Endothelial cell of hepatic sinusoid (primary cell): Measurements from ENCODE around the gene TLCD1.
"Not testable (repeated sequence)": the region's sequence is repeated elsewhere in the genome, so short reads cannot be mapped to it uniquely, and the experiment has no call there.

ENCODE experiments used
- in situ Hi-C: cut with HindIII; loops from 2 replicates; pipeline ENCODE4 v1.10.0; 2017; ENCODE audit warnings: low sequenced_read_pairs

TLCD1 gene

DNA sequence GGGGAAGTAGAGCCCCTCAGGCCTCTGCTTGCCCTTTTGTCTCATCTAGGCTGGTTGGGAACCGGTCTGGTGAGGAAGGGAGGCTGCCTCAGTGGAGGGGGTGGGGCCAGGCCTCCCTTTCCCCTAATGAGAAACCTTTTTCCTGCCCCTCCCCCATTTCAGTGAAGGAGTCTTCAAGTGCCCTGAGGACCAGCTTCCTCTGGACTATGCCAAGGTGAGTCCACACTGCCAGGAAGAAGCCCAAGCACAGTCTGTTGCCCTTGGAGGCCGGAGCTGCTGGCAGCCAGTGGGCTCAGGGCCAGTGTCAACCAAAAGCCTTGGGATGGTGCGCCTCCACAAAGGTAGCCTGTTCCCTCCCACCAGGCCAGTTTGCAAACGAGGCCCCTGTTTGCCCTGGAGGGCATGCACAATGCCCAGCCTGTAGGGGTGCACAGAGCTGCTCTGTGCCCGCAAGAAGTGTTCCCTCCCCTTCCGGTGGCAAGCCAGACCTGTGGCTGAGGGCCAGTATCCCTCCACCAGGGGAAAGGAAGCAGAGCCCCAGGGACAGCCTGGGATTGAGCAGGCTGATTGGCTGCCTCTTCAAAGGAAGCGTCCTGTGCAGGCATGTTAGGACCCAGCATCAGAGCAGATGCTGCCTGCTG, 21.1 kb upstream of the TLCD1 start:
- in situ Hi-C loops, result no loop called here

- in situ Hi-C loops, result no loop called here
These were observed 20.6 kb upstream of the TLCD1 start for GRCh38 chr17:28746611-28747050.

- in situ Hi-C loops, result no loop called here
These were observed 19.9 kb upstream of the TLCD1 start for GRCh38 chr17:28745786-28746411.

DNA sequence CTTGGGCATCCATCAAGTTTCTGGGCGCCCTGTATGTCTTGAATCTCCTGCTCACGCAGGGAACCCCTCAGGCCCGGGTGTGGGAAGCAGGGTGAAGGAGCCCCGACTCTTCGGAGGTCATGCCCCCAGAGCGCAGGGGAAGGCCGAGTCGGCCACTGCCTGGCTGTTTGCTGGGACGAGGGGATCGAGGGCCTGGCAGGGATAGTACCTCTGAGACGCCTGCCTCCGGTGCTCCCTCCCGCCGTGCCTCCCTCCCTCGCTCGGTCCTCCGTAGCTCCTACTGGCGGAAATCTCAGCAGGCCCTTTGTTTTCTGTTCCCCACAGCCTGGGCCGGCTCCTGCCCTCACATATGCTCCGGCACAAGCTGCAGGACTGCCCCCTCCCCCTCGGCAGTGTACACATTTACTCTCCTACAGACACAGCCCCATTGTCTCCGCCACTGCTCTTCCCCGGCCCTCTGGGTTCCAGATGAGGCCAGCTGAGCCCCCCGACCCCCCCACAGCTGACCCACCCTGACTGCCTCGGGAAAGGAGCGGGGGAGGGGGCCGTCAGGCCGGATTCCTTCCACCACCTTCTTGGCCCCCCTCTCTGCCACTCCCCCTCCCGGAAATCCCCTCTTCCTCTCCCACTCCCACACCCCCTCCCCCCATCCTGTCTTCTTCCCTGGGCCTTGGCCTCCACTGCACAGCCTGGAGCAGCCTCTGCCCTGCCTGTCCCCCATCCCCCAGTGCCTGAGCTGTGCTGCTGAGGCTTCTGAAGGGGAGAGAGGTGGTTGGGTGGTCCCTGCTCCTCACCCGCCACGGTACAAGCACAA, 19.1 kb upstream of the TLCD1 start:
- in situ Hi-C loops, result no loop called here

DNA sequence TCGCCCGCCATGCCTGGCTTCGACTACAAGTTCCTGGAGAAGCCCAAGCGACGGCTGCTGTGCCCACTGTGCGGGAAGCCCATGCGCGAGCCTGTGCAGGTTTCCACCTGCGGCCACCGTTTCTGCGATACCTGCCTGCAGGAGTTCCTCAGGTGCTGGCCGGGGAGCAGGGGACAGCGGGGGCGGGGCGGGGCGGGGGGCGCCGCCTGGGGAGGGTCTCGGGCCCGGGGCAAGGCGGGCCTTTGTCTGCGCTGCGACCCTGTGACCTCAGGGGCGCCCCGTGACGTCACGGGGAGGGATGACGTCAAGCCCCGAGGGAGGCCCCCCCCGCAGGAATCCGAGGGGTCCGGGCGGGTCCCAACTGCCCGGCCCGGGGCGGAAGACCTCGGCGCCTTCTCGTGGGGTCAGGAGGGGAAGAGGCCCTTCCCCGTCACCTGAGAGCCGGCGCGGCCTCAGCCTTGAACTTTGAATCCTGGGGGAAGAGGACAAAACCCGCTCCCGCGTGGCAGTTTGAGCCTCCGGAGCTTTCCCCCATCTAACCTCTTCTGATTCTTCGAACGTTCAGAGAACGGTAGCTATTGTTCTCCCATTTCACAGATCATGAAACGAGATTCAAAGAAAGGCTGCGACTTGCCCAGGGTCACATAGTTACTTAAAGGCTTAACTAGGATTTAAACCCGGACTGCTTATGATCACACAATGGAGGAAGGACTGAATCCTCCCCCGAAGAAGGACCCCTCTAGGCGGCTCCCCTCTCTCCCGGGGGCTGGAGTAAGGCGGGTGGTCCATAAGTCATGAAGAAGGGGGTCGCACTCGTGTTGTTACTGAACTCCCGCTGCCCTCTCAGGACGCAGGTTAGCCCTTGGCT, 18.3 kb upstream of the TLCD1 start:
- in situ Hi-C loops, result no loop called here

GRCh38 chr17:28743243-28744103, 17.4 kb upstream of the TLCD1 start, which contains the start of gene TRAF4:
Gene TRAF4, plus strand, starts transcription at chr17:28744011. Its CDS starts 102 bp downstream, at chr17:28744113.
- in situ Hi-C loops, result no loop called here

DNA sequence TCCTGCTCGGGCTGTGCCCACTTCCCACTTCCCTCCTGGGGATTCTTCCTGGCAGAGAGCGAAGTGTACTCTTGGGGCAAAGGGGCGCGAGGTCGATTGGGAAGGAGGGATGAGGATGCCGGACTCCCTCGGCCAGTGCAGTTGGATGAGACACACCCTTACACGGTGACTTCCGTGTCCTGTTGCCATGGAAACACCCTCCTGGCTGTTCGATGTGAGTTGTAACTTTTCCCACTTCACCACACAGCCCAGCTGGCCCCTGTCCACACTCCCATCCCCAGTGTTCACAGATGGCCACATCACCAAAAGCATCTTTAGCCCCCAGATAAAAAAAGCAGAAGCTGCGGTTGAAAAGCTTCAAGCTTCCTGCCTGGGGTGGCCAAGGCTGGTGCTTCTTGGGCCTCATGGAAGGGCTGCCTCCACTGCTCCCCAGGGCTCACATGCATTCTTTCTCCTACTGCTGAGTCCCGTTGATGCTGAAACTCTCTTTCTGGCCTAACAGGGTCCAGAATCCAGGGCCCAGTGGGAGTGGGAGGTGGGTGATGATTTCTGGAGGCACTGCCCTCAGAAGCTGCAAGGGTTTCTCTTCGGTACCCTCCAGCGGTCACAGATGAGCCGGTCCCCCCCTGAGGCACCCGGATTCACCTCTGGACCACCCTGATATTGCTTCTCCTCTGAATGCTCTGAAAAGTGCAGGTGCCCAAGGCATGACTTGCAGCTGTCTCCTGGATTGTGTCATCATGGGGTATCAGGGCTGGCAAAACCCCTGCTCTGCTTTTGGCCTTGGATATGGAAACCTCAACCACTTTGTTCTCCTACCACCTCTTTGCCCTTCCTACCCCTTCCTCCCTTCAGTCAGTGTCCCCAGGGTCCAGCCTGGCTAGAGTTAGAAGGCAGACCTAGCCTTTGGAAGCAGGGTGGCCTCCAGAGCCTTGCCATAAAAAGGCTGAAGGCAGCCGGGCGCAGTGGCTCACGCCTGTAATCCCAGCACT, 15.6 kb upstream of the TLCD1 start:
- in situ Hi-C loops, result no loop called here

GRCh38 chr17:28740406-28741357, 14.6 kb upstream of the TLCD1 start:
- in situ Hi-C loops, result no loop called here

DNA sequence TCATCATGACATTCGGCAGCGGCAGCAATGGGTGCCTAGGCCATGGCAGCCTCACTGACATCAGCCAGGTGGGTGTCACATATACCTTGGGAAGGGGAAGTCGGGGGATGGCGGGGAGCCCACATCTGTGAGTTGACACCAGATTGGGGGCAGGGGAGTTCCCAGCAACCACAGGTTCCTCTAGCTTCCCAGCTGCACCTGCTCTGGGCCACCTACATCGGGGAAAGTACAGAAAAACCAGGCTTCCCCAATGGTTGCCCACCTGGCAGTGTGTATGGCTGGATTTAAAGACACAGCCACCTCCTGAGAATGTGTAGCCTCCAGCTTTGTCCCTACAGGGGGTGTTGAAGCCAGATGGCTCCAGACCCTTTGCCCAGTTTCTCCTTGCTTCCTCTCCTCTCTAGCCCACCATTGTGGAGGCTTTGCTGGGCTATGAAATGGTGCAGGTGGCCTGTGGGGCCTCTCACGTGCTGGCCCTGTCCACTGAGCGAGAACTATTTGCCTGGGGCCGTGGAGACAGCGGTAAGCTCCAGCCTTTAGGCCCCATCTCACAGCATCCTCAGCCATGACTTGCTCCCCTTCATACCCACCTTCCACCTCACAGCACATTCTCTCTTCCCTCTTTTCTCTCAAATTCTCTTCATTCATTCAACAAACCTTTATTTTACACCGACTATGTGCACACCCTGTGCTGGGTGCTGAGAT, 12.8 kb upstream of the TLCD1 start:
- in situ Hi-C loops, result no loop called here

- in situ Hi-C loops, result no loop called here
These were observed 12.0 kb upstream of the TLCD1 start for GRCh38 chr17:28737770-28738679.

DNA sequence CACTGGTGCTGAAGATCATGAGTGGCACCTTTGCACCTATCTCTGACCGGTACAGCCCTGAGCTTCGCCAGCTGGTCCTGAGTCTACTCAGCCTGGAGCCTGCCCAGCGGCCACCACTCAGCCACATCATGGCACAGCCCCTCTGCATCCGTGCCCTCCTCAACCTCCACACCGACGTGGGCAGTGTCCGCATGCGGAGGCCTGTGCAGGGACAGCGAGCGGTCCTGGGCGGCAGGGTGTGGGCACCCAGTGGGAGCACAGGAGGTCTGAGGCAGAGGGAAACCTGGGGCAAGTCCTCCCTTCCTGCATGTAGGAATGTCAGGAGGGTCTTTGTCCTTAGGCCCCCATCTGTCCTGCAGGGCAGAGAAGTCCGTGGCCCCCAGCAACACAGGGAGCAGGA, 11.3 kb upstream of the TLCD1 start:
- in situ Hi-C loops, result no loop called here

DNA sequence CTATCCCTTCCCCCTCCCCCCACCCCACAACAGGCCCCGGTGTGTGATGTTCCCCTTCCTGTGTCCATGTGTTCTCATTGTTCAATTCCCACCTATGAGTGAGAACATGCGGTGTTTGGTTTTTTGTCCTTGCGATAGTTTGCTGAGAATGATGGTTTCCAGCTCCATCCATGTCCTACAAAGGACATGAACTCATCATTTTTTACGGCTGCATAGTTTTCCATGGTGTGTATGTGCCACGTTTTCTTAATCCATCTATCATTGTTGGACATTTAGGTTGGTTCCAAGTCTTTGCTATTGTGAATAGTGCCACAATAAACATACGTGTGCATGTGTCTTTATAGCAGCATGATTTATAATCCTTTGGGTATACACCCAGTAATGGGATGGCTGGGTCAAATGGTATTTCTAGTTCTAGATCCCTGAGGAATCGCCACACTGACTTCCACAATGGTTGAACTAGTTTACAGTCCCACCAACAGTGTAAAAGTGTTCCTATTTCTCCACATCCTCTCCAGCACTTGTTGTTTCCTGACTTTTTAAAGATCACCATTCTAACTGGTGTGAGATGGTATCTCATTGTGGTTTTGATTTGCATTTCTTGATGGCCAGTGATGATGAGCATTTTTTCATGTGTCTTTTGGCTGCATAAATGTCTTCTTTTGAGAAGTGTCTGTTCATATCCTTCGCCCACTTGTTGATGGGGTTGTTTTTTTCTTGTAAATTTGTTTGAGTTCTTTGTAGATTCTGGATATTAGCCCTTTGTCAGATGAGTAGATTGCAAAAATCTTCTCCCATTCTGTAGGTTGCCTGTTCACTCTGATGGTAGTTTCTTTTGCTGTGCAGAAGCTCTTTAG, 10.1 kb upstream of the TLCD1 start:
- in situ Hi-C loops, result not testable (repeated sequence)

DNA sequence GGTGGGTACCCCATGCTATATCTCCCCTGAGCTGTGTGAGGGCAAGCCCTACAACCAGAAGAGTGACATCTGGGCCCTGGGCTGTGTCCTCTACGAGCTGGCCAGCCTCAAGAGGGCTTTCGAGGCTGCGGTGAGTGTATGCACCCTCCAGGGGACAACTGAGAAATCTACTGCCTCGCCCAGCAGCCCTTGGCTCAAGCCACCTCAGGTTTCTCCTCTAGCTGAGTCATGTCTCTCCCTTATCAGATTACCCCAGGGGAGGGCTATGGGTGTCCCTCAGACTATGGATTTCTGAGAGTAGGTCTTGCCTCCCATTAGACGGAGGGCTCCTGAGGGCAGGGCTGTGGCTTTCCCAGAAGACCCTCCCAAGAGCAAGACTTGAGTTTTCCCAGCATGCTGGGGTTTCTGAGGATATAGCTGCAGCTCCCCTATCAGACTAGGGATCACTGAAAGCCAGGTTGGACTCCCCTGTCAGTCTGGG, 9.2 kb upstream of the TLCD1 start:
- in situ Hi-C loops, result no loop called here

DNA sequence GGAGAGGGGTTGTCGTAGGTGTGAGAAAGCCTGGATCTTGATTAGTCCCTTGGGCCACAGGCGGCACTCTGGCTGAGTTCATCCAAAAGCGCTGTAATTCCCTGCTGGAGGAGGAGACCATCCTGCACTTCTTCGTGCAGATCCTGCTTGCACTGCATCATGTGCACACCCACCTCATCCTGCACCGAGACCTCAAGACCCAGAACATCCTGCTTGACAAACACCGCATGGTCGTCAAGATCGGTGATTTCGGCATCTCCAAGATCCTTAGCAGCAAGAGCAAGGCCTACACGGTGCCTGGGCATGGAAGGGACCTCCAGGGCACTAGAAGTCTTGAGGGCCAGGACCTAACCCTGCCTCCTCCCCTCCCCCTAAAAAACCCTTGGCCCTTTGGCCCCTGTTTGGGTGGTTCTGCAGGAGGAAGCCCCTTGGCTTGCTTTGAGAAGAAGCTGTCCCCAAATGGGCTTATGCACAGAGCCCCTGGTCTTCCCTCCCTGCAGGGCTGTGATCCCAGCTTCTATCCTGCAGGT, 8.7 kb upstream of the TLCD1 start:
- in situ Hi-C loops, result no loop called here

GRCh38 chr17:28733346-28733745, 7.3 kb upstream of the TLCD1 start:
- in situ Hi-C loops, result no loop called here
